ENCODE results near the gene C9orf85.

Gene C9orf85

DNA sequence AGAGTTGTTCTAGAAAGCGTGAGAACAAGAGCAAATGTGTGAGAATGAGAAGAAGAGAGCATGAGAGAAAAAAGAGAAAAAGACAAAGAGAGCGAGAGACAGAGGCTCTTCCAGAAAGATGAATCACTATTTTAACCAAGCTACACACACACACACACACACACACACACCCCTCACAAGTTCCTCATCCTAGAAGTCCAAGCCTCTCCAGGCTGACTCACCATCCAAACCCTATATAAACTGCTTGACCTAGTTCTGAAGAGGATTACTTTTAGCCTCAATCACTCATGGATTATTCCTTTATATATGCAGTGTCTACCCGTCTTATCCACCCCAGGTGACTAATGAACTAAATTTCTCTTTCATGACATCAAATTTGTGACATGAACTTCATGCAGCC, 111.4 kb downstream of the C9orf85 start:
- Histone ChIP-seq H3K27me3 (replicated peaks) (no peaks in the 10 kb centered on the region), H3K4me3 (ENCODE audit: low read depth, low read length) (no peak overlapping the region), H3K36me3 (replicated peaks) (no peaks in the 10 kb centered on the region), H3K27ac (no peak overlapping the region)
- TF ChIP-seq, protein P1, sequence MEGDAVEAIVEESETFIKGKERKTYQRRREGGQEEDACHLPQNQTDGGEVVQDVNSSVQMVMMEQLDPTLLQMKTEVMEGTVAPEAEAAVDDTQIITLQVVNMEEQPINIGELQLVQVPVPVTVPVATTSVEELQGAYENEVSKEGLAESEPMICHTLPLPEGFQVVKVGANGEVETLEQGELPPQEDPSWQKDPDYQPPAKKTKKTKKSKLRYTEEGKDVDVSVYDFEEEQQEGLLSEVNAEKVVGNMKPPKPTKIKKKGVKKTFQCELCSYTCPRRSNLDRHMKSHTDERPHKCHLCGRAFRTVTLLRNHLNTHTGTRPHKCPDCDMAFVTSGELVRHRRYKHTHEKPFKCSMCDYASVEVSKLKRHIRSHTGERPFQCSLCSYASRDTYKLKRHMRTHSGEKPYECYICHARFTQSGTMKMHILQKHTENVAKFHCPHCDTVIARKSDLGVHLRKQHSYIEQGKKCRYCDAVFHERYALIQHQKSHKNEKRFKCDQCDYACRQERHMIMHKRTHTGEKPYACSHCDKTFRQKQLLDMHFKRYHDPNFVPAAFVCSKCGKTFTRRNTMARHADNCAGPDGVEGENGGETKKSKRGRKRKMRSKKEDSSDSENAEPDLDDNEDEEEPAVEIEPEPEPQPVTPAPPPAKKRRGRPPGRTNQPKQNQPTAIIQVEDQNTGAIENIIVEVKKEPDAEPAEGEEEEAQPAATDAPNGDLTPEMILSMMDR (IDR thresholded peaks at IDR 0.05; ENCODE audit: low read depth, low read length, missing control alignments), result no peak
- peak; percentile 92 for DNase-seq
- in situ Hi-C loops (cut with HindIII; ENCODE audit: low pct_ligation_motif_present, low sequenced_read_pairs), result no loop called here

Data from brain microvascular endothelial cell (primary cell).